GM12872 (cell line): ENCODE results near the gene MRPL45.

Source experiments
- CTCF ChIP-seq: IDR thresholded peaks from 3 replicates; pipeline ENCODE4 v1.5.1; 2011; ENCODE audit warnings: low read depth, mild to moderate bottlenecking, low read length, moderate library complexity; ENCODE audit not compliant: insufficient read depth

MRPL45 gene

GRCh38 chr17:38349097-38349730 lies 52.2 kb downstream of the MRPL45 start:
- peak; percentile 95 for TF ChIP-seq CTCF

GRCh38 chr17:38350035-38350434 lies 53.1 kb downstream of the MRPL45 start:
- no peak for TF ChIP-seq CTCF

GRCh38 chr17:38351412-38352222 lies 54.6 kb downstream of the MRPL45 start, which contains the start of gene SOCS7:
TSS of gene SOCS7 (plus strand) at chr17:38351844. CDS start at chr17:38352053, 209 bp downstream.
- TF ChIP-seq CTCF: no peak

GRCh38 chr17:38352245-38353085 lies 55.5 kb downstream of the MRPL45 start:
- no peak for TF ChIP-seq CTCF

- no peak for TF ChIP-seq CTCF
Measured at GRCh38 chr17:38353086-38353604, 56.2 kb downstream of the MRPL45 start.

GRCh38 chr17:38353668-38354067 lies 56.7 kb downstream of the MRPL45 start:
- TF ChIP-seq CTCF: no peak

GRCh38 chr17:38354466-38354865 lies 57.5 kb downstream of the MRPL45 start:
- TF ChIP-seq CTCF: no peak
